Measurements from ENCODE around the gene FAM83G.

FAM83G gene

GRCh38 chr17:18988546-18989173, 15.9 kb downstream of the FAM83G start:
- no peak for DNase-seq (ENCODE audit: low read depth)

DNA sequence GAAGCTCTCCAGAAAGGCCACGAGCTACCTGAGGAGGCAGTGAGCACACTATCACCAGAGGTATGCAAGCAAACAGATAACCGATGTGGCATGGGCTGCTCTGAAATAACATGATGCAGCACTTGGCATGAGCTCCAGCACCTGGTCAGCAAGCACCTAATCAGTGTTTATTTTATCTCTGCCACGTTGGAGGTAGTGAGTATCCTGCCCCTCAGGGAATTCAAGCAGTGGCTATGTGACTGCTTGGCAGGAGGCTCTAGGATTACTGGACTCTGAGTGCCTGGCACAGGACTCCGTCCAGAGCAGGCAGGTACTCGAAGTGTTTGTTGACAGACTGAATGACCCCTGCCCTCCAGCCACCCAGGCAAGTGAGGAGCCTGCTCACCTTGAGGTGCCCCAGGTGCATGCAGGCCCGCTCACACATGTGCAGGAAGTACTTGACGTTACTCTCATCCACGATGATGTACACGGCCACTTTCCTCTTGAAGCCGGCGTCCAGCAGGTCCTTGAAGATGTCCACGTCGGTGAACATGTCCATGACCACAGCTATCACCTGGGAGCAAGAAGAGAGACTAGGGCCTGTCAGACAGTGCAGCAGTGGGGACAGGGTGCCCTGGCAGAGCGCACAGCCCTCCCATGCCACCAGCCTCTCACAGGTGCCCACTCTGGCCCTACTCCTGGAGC, 16.6 kb downstream of the FAM83G start:
- DNase-seq (ENCODE audit: low read depth): no peak

GRCh38 chr17:18987230-18987610, 17.3 kb downstream of the FAM83G start:
- no peak for DNase-seq (ENCODE audit: low read depth)

DNA sequence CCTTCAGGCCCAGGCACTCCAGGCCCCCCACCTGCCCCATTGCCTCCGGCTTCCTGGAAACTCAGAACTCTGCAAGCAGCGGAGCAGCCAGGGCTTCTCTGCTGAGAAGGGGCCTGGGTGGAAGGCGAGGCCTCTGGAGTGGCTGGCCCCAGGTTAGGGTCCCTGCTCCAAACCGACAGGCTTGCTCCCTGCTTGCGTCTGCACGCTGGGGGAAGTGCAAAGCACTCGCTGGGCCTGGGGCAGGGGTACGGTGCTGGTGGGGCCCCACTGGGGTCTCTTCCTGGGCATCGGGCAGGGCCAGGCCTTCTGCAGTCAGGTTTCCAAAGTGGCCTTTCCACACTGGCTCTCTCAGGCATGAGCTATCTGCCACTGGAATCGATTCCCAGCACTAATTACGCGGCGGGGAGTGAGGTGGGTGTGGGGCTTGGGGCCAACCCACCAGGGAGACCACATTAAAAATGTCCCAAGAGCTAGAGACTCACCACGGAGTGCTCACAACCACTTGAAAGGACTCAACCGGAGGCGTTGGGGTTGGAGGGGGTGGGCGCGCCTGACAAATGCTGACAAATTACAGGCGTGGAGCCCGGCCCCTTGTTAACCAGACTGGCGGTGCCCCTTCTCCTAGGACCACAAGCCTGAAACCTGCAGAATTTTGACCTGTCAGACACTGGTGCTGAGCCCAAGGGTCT, 17.9 kb downstream of the FAM83G start:
- no peak for DNase-seq (ENCODE audit: low read depth)

- no peak for DNase-seq (ENCODE audit: low read depth)
These were observed 19.1 kb downstream of the FAM83G start for GRCh38 chr17:18985475-18985874.

DNA sequence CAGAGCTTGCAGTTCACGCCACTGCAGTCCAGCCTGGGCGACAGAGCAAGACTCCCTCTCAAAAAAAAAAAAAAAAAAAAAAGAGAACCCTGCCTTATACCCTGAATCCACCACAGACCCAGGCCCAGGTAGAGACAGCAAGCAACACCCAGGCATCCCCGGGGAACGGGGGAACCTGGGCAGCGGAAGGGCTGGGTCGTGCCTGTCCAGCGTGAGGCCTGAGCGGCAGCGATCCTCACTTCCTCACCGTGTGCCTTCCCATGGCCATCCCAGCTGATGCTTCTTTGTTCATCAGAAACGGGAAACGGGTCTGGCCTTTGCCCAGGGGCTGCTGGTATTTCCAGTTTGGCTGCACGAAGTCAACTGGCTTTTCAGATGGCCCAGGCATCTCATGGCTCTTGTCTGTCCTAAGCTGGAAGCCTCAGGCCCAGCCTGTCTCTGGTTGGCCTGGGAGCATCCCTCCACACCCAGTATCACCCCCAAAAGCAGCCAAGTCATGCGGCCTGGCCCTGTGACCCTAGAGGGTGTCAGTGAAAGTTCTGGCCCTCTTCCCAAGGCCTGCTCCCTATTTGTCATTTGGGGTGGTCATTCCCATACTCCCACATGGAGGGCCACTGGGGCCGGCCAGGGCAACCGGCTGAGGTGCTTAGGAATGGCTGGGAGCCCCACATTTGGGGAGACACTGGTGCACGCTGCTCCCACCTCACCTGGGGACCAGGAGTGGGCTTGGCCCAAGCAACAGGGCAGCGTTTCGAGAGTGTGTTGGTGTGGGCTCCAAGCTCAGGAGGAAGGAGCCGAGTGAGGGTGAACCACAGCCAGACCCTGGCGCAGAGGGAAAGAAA, 20.1 kb downstream of the FAM83G start:
- no peak for DNase-seq (ENCODE audit: low read depth)

DNA sequence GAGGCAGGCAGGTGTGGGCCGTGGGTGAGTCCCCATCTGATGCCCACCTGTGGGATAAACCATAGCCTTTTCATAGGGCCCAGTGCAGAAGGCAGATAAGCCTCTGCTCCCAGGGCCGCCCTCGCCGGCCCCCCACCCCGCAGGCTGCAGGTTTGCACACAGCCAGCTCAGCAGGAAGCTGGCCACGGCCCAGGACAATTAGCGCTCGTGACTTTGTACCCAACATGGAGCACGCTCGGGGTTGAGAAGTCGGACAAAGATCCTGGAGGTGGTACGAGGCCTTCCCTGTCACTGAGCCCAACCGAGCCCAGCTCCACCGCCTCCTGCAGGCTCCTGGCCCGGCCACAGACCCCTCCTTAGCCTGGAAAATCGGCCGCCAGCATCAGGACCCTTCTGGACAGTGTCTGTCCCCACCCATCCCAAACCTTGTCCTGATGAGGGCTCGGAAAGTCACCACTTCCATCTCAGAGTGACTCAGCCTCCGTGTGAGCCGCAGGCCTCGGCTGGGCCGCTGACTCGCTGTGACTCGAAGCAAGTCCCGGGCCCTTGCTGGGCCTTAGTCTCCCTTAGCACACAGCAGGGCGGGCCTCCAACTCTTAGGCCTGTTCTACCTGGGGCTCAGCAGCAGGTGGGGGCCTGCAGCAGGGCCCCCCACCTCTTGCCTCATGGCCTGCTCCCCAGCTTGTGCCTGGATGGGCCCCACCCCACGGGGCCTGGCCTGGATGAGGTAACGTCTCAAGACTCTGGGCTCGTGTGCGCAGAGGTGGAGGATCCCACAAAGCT, 22.7 kb downstream of the FAM83G start:
- DNase-seq (ENCODE audit: low read depth): peak; percentile 70

GRCh38 chr17:18981335-18981641, 23.3 kb downstream of the FAM83G start:
- DNase-seq (ENCODE audit: low read depth): no peak

DNA sequence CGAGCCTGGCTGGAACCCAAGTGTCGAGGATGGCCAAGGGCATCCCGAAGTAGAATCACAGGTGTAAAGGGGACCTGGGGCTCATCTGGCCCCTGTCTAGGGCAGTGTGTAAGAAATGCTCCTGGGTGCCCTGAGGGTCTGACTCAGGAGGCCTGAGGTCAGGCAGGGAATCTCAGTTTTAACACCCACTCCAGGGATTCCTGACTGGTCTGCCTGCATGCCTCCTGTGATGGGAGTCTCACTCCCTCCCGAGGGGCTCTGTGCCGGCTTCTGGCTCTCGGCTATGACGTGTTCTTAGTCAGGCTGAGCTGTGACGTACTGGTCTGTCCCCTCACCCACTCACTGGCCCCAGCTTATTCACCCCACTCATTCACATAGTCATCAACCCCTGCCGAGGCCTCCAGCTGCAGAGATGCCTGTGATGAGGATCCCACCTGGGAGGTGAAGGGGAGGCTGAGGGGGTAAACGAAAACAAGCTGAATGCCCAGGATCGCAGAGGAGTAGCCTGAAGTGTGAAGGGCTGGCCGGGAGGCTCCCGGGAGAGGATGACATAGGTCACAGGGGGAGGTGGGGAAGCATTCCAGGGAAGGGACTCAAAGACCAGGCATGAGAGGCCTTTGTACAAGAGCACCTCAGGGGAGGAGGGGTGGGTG, 23.8 kb downstream of the FAM83G start:
- DNase-seq (ENCODE audit: low read depth): peak; percentile 57

DNA sequence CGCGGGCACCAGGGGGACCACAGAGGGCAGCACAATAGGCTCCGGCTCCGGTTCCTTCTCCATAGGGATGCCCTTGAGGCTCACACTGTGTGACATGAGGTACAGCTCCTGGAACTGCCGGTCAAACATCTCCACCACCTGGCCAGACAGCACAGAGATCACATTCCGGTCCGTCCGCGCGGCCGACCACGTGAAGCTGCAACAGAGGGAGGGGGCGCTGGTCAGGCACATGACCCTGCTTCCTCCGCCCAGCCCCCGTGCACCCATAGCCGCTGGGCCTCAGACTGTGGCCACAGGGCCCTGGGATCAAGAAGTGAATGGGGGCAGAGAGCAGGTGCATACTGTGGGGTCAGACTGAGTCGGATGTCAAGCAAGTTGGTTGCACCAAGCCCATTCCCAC, 25.9 kb downstream of the FAM83G start:
- no peak for DNase-seq (ENCODE audit: low read depth)

DNA sequence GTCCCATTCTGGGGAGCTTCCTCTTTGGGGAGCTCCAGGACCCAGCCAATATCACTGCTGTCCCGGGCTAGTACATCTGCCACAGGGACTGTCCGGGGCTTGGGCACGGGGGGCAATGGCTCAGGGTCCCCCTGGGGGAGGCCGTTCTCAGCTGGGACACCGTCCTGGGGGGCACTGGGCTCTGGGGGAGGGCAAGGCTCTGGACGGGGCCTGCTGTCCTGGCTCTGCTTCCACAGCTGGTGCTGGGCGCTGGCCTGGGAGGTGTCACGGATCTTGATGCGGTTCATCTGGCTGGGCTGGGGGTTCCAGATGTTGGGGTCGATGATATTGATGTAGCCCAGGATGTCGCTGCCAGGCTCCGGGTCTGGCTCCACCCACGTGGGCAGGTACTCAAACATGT, 26.5 kb downstream of the FAM83G start:
- DNase-seq (ENCODE audit: low read depth): no peak

GRCh38 chr17:18977646-18978045, 26.9 kb downstream of the FAM83G start:
- no peak for DNase-seq (ENCODE audit: low read depth)

- no peak for DNase-seq (ENCODE audit: low read depth)
These were observed 27.5 kb downstream of the FAM83G start for GRCh38 chr17:18977021-18977420.

GRCh38 chr17:18976201-18976600, 28.4 kb downstream of the FAM83G start:
- no peak for DNase-seq (ENCODE audit: low read depth)

- no peak for DNase-seq (ENCODE audit: low read depth)
These were observed 29.0 kb downstream of the FAM83G start for GRCh38 chr17:18975597-18975996.

DNA sequence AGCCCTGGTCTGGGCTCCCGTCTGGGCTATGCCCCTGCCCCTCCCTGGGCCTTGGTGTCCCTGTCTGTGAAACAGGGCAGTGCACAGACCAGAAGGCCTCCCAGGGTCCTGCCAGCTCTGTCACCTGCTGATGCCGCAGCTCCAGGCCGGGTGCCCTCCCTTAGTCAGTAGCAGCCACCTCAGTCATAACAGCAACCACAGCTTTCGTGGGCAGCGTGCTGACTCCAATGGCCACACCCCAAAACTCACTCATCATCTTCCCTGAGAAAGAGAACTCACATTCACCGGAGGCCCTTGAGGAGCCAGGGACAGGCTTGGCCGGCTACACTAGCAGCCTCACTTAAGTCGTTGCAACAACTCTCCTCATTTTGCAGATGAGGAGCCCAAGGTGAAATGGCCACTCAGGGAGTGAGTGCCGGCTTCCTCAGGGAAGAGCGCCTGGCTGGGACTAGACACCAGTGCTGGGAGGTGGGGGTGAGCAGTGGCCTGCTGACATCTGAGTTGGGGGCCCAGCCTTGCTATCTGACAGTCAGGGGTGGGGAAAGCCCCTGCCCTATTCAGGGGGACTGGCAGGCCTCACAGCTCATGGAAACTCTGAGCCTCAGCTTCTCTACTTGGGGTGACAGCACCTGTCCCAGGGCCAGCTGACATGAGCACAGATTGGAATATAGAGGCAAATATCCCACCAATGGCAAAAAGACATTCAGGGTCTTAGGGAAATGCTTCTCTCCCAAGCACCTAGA, 30.0 kb downstream of the FAM83G start:
- DNase-seq (ENCODE audit: low read depth): no peak

DNA sequence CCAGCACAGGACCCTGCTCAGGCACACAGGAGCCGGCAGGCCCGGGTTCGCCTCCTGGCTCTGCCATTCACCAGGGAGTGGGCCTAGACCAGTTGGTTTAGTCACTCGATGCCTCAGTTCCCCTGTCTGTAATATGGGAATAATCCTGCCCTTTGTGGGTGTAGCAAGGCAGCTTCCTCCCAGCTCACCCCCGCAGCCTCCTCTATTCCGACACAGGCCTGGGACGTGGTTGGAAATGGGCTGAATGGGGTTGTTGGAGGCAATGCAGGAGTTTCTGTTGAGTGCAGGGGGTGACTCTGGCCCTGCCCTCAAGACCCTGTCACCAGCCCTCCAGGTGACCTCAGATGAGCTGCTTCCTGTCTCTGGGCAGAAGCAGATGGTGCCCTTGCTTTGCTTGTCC, 32.8 kb downstream of the FAM83G start:
- DNase-seq (ENCODE audit: low read depth): no peak

GRCh38 chr17:18970582-18971480, 33.7 kb downstream of the FAM83G start:
- DNase-seq (ENCODE audit: low read depth): no peak
